NCI-H2196 treated with DMSO at 0.1 percent for 48 hours (cell line): ENCODE results near the gene ATF1.

Experiments used
- DNase-seq: peaks from one replicate; lab custom pipeline; 2025; ENCODE audit not compliant: unreplicated experiment; lab: John Stamatoyannopoulos, UW

The ATF1 gene

GRCh38 chr12:50763639-50764285, at the start of gene ATF1:
Gene ATF1, plus strand, starts transcription at chr12:50764101. Its CDS starts 16,045 bp downstream, at chr12:50780146.
- peak; percentile 80 for DNase-seq

- DNase-seq, result no peak
Measured at GRCh38 chr12:50715174-50715573, 48.7 kb upstream of the ATF1 start.

- no peak for DNase-seq
Measured at GRCh38 chr12:50718760-50719159, 45.1 kb upstream of the ATF1 start.

GRCh38 chr12:50720085-50720484, 43.8 kb upstream of the ATF1 start:
- no peak for DNase-seq

- no peak for DNase-seq
Measured at GRCh38 chr12:50720501-50720900, 43.4 kb upstream of the ATF1 start.

GRCh38 chr12:50723865-50724264, 40.0 kb upstream of the ATF1 start:
- no peak for DNase-seq

GRCh38 chr12:50725011-50725942, 38.6 kb upstream of the ATF1 start:
- peak; percentile 80 for DNase-seq

- no peak for DNase-seq
Measured at GRCh38 chr12:50727466-50727865, 36.4 kb upstream of the ATF1 start.

- DNase-seq, result no peak
Measured at GRCh38 chr12:50728417-50728816, 35.5 kb upstream of the ATF1 start.

- no peak for DNase-seq
Measured at GRCh38 chr12:50728841-50729240, 35.1 kb upstream of the ATF1 start.

- no peak for DNase-seq
Measured at GRCh38 chr12:50732591-50732990, 31.3 kb upstream of the ATF1 start.

- DNase-seq, result no peak
Measured at GRCh38 chr12:50733706-50734105, 30.2 kb upstream of the ATF1 start.

- DNase-seq, result peak; percentile 30
Measured at GRCh38 chr12:50734409-50735263, 29.3 kb upstream of the ATF1 start.

GRCh38 chr12:50739611-50740010, 24.3 kb upstream of the ATF1 start:
- DNase-seq, result no peak

- no peak for DNase-seq
Measured at GRCh38 chr12:50740307-50740706, 23.6 kb upstream of the ATF1 start.

GRCh38 chr12:50742776-50743175, 21.1 kb upstream of the ATF1 start:
- no peak for DNase-seq

GRCh38 chr12:50745861-50746260, 18.0 kb upstream of the ATF1 start:
- no peak for DNase-seq

GRCh38 chr12:50746431-50746830, 17.5 kb upstream of the ATF1 start:
- no peak for DNase-seq

GRCh38 chr12:50747817-50748216, 16.1 kb upstream of the ATF1 start:
- DNase-seq, result no peak

GRCh38 chr12:50749459-50749882, 14.4 kb upstream of the ATF1 start:
- DNase-seq, result no peak

- DNase-seq, result no peak
Measured at GRCh38 chr12:50750366-50750765, 13.5 kb upstream of the ATF1 start.
